C4-2B (cell line): ENCODE data around the gene SCARB1.
A peak's percentile ranks its signal among the peaks of the same experiment; 100 is the strongest.

ENCODE experiments used
- H3K27ac ChIP-seq: fragments of 450-650 bp; 2 replicates; pipeline ENCODE4 v1.5.1; 2017
- ZFX ChIP-seq: fragments of 450-650 bp; IDR thresholded peaks from 2 replicates; pipeline ENCODE4 v1.6.1; 2017
- TF ChIP-seq, protein P1 (sequence below): fragments of 450-650 bp; conservative IDR thresholded peaks from 2 replicates; pipeline ENCODE4 v1.5.1; 2017; ENCODE audit warnings: mild to moderate bottlenecking

SCARB1 gene

DNA sequence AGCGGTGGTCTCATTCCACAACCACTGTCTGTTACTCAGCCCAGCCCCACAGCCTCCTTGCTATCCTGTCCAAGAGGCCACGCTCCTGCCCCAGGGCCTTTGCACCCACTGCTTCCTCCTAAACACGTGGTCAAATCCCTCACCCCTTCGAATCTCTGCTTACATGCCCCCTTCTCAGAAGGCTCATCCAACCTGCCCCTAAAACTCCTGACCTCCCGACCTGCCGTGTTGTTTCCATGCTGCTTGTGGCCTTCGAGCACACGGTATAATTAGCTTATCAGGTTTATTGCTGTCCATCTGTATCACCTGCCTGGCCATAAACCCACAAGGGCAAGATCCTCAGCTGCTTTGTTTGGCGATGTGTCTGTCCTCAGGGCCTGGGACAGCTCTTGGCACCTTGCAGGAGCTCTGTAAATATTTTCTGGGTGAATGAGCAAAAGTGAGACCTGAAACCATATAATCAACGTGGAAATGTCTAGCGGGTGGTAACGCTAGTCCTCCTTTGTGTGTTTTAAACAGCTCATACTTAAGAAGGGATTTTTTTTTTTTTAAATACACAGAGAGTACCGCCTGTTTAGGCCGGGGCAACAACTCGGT, 36.0 kb downstream of the SCARB1 start:
- TF ChIP-seq ZFX = no peak
- TF ChIP-seq, protein P1, sequence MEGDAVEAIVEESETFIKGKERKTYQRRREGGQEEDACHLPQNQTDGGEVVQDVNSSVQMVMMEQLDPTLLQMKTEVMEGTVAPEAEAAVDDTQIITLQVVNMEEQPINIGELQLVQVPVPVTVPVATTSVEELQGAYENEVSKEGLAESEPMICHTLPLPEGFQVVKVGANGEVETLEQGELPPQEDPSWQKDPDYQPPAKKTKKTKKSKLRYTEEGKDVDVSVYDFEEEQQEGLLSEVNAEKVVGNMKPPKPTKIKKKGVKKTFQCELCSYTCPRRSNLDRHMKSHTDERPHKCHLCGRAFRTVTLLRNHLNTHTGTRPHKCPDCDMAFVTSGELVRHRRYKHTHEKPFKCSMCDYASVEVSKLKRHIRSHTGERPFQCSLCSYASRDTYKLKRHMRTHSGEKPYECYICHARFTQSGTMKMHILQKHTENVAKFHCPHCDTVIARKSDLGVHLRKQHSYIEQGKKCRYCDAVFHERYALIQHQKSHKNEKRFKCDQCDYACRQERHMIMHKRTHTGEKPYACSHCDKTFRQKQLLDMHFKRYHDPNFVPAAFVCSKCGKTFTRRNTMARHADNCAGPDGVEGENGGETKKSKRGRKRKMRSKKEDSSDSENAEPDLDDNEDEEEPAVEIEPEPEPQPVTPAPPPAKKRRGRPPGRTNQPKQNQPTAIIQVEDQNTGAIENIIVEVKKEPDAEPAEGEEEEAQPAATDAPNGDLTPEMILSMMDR = no peak
- peak overlapping the region; percentile 7 for H3K27ac ChIP-seq

DNA sequence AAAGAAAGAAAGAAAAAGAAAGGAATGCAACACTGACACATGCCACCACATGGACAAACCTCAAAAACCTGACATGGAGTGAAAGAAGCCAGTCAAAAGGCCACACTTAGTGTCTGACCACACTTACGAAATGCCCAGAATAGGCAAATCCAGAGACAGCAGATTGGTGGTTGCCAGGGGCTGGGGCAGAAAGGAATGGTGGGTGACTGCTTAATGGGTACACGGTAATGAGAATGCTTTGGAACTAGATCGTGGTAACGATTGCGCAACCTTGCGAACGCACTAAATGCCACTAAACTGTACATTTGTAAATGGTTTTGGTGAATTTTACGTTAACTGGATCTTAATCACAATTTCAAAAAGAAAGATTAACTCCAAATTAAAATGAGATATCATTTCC, 39.5 kb downstream of the SCARB1 start:
- TF ChIP-seq ZFX = no peak
- TF ChIP-seq, protein P1 = no peak
- H3K27ac ChIP-seq = no peak overlapping the region

DNA sequence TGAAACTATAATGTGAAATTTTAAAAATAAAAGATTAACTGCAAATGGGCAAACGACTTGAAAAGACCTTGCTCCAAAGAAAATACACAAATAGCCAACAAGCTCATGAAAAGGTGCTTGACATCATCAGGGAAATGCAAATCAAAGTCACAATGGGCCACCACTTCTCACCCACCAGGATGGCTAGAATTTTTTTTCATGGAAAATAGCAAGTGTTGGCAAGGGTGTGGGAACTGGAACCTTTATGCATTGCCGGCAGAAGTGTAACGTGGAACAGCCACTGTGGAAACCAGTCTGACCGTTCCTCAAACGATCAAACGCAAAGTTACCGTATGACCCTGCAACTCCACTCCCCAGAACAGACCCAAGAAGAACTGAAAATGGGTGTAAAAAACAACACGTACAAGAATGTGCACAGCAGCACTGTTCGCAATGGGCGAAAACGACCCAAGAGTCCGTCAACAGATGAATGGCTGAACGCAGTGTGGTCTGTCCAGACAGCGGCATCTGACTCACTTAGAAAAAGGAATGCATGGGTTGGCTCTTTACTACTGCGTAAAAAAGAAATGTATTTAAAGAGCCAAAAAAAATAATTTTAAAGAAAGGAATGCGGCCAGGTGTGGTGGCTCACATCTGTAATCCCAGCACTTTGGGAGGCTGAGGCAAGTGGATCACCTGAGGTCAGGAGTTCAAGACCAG, 40.2 kb downstream of the SCARB1 start:
- no peak for TF ChIP-seq ZFX
- TF ChIP-seq, protein P1 = no peak
- no peak overlapping the region for H3K27ac ChIP-seq

DNA sequence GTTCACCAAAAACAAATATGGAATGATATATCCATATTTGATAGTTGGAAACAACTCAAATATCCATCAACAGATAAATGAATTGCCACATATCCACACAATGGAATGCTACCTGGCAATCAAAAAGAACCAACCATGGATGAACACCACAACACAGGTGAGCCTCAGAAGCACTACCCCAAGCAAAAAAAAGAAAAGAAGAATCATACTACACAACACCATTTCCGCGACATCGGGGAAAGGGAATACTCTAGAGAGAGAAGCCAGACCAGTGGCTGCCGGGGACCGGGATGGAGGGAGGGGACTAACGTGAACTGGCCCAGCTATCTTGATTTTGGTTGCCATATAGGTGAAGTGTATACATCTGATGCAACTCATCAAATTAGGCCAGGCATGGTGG, 41.4 kb downstream of the SCARB1 start:
- TF ChIP-seq, protein P1 = no peak
- no peak for TF ChIP-seq ZFX
- H3K27ac ChIP-seq = no peak overlapping the region

DNA sequence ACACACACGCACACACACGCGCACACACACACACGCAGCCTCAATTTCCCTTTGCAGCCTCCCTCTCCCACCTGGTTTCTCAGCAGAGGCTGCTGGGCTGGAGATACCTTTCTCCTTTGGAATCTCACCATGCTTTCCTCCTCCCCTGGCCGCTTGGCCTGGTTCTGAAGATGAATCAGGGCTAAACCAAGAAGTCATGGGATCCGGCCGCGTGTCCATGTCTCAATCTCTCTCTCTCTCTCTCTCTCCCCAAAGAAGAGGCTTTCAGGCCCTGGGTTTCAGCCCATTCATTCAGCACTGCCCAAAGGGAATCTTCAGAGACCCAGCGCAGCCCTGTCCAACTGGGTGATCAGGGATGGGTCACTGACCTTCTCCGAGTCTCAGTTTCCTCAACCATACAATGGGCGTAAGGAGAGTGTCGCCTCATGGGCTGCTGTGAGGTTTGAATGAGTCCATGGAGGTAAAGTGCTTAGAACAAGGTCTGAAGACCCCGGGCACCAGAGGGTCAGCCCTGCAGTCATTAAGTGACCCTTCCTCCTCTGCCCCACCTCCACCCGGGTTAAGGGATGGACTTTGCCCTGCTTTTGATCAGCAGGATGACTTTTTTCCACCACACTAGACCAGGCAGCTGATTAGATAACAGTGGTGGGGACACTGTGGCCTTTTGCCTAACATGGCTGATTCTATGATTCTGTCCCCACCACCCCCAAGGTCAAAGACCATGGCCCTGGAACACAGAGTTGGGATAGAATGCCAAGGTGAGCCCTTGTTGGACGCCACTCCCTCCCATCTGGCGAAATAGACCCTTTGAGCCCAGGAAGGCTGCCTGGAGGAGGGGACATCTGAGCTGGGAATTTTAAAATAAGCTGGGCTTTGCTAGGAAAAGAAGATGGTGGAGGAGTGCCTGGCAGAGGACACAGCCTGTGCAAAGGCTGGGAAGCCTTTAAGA, 42.1 kb downstream of the SCARB1 start:
- TF ChIP-seq ZFX = no peak
- TF ChIP-seq, protein P1 = no peak
- H3K27ac ChIP-seq = no peak overlapping the region

DNA sequence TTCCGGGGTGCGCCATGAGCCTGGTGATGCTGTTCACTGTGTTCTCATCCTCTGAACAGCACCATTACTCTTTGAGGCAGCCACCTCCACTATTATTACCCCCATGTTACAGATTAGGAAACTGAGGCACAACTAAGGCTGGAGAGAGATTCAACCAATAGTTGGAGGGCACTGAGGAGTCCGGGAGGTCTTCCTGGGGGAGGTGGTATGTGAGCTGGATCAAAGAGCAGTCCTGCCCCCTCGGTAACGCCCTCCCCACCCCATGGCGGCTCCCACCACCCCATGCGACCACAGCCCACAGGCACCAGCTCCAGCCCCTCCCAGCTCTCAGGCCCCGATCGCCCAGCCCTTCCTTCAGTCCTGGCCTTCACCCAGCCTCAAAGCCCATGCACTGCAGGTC, 43.5 kb downstream of the SCARB1 start:
- H3K27ac ChIP-seq = no peak overlapping the region
- TF ChIP-seq ZFX = no peak

DNA sequence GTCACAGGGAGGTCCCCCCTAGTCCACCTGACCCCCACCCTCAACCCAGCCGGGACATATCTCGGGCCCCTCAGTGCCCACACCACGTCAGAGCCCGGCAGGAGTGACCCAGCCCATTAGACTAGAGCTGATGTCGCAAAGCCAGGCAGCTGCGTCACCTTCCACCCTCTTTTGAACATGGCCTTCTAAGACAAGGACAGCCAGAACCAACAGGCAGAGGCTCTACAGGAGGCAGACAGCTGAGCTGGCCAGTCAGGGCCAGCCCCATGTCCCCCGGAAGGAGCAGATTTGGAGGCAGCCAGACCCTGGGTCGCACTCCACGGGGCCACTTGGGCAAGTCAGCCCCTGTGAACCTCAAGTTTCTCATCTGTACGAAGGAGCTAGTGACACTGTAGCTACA, 44.1 kb downstream of the SCARB1 start:
- TF ChIP-seq, protein P1 = no peak
- TF ChIP-seq ZFX = no peak
- H3K27ac ChIP-seq = no peak overlapping the region
